ENCODE results near the gene PLK3. TPM values are rescaled to one million over a fixed set of nuclear protein-coding genes. Genes with fewer than 3 reads are reported as not detected.

PLK3 gene
- total and polyA plus RNA-seq, 9 of the 15 experiments (the other 6 are each of a cell fraction or from before 2014, with no cell fraction given), result 0.52 to 22.7 (median 11.0) TPM

- TF ChIP-seq AFF1 (IDR thresholded peaks at IDR 0.05; ENCODE audit: low read depth in 1 of 2, partially characterized antibody in 2 of 2) (peak; percentile 62 to 88), SNRNP70 (optimal IDR thresholded peaks at IDR 0.05; ENCODE audit: low read depth, low read length) (no peak), HDAC6 (IDR thresholded peaks at IDR 0.05; ENCODE audit: low read depth, low read length) (0 out of 2 replicates have a peak, but pooled peaks have one; percentile 53), CHD1 (IDR thresholded peaks at IDR 0.05; ENCODE audit: low read length) (no peak), PCBP1 (IDR thresholded peaks at IDR 0.05; ENCODE audit: low read depth, low read length, poor library complexity, severe bottlenecking) (peak; percentile 95), TRIM28 (IDR thresholded peaks at IDR 0.05) (peak; percentile 63; the same call in 1 of the 2 replicates), HDAC8 (tag; IDR thresholded peaks at IDR 0.05) (0 out of 2 replicates have a peak, but pooled peaks have one; percentile 78), ZNF143 (CRISPR knock-in tag; IDR thresholded peaks at IDR 0.05) (peak; percentile 70), ZNF609 (CRISPR knock-in tag; IDR thresholded peaks at IDR 0.05; ENCODE audit: borderline replicate concordance) (peak; percentile 95), CREB5 (CRISPR knock-in tag; IDR thresholded peaks at IDR 0.05) (0 out of 2 replicates have a peak, but pooled peaks have one; percentile 24), E2F1 (CRISPR knock-in tag; IDR thresholded peaks at IDR 0.05) (peak; percentile 83), ZBTB43 (CRISPR knock-in tag; IDR thresholded peaks at IDR 0.05) (peak; percentile 93)
Observed at GRCh38 chr1:44775078-44775929, 24.9 kb upstream of the PLK3 start, which contains the start of gene RPS8 (continued).
